Lung microvascular endothelial cell (primary cell): ENCODE results near the gene NTS. TPM values are rescaled to one million over a fixed set of nuclear protein-coding genes. Genes with fewer than 3 reads are reported as not detected.

Source experiments
- DNase-seq, 2 donors: peaks; one replicate each; pipeline versions ENCODE4 v3.0.0 to v3.0.0-alpha.2; 2010; ENCODE audit warnings: low read depth in 2 of 2
- total RNA-seq: library from RNA; depleted of rRNA; stranded (reverse); fragments of >200 nt; gene quantifications from 2 replicates; pipeline ENCODE4 v1.2.1, GENCODE V29; 2014

The NTS gene
- total RNA-seq, 1 donor from 2014 or later = 0.99 TPM

DNA sequence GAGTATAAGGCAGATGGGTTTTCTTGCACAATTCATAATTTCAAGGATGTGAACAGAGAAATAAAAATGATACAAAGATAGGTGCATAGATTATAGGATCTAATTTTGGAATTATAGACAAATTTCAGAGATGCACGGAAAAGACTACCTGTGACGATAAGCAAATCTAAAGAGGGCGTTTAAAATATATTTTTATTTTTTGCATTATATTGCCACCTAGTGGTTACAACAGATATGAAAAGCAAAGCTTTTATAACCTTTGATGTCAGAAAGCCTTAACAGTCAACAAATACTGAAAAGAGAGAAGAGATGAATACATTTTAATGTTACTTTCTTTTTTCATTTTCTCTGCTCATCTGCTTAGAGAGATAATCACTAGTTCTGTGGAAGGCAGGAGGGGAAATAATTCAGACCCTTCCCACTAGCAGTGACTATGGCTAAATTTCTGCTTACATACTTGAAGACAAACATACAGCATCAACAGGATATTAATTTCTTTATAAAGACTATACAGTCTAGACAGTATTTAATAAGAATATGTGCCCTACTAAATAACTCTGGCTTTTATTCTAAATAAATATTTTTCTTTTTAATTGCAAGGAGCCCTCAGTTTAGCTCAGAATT is 46.3 kb downstream of the NTS start:
- peak; percentile 19 to 51 for DNase-seq

DNA sequence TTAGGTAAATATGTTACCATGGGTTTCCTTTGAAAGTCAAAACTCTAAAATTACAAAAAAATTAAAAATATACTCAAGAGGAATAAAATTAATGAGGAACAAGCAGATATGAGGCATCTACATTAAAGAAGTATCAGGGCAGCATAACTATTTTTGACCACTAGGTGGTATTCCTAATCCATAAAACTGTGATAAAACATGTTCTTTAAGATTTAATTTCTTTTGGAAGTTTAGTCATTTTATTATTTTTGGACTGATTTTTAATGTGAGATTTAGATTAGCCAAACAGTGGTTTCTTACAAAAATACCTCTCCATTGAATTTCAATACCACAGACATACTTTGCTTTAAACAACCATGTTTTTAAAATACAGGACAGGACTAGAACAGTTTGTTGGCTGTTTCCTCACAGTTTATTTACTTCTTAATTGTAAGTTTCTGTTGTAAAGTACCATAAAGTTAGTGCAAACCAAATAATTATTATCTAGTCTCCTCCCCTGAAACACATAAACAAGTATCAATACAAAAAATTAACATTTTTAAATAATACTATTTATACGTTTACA is 49.8 kb downstream of the NTS start:
- peak; percentile 36 to 58 for DNase-seq

DNA sequence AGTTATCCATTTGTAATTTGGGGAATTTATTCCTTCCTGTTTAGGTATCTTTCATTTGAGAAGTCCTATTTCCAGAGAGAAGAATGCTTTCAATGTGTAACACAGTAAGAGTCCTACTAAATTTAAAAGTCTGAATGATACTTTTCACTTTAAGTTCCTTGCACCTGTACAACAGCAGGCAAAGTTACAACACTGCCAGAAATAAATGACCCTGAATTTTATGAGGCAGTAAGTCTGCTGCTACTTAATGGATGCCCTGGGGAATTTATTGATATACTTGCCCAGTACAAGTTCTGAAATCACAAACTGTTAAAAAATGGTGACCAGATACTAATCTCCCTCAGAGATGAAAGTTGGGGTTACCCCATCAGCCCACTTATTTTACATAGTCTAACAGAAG is 53.1 kb downstream of the NTS start:
- DNase-seq = no peak

Other genes starting within 250 kb of the NTS start
- gene RASSF9, start 37.9 kb upstream of the NTS start, total RNA-seq = 4.1 and 10.9 TPM in 2 replicates